H9 (cell line): ENCODE data around the gene HS6ST2. TPM values are rescaled to one million over a fixed set of nuclear protein-coding genes. Genes with fewer than 3 reads are reported as not detected.

Source experiments
- DNase-seq: peaks from one replicate; pipeline ENCODE4 v3.0.0-alpha.2; 2017
- H2AFZ ChIP-seq: one replicate; pipeline ENCODE4 v1.6.1; 2013; ENCODE audit warnings: mild to moderate bottlenecking, low read length, control low read depth, moderate library complexity
- H2AK5ac ChIP-seq: 2 replicates; pipeline ENCODE4 v1.6.1; 2013; ENCODE audit warnings: low read length, control low read depth, mixed read lengths; ENCODE audit not compliant: insufficient read length
- H2BK120ac ChIP-seq: one replicate; pipeline ENCODE4 v1.6.1; 2013; ENCODE audit warnings: low read depth, mild to moderate bottlenecking, low read length, control low read depth, inconsistent platforms; ENCODE audit not compliant: poor library complexity, severe bottlenecking
- H2BK12ac ChIP-seq: 2 replicates; pipeline ENCODE4 v1.6.1; 2013; ENCODE audit warnings: low read length, control low read depth, mixed read lengths, low read depth; ENCODE audit not compliant: insufficient read length
- H2BK15ac ChIP-seq: 2 replicates; pipeline ENCODE4 v1.6.1; 2013; ENCODE audit warnings: low read depth, low read length, control low read depth
- H2BK20ac ChIP-seq: one replicate; pipeline ENCODE4 v1.6.1; 2013; ENCODE audit warnings: low read depth, mild to moderate bottlenecking, low read length, control low read depth, inconsistent platforms; ENCODE audit not compliant: poor library complexity, severe bottlenecking
- H2BK5ac ChIP-seq: 2 replicates; pipeline ENCODE4 v1.6.1; 2013; ENCODE audit warnings: low read length, control low read depth, mixed read lengths; ENCODE audit not compliant: insufficient read length
- H3K14ac ChIP-seq: 2 replicates; pipeline ENCODE4 v1.6.1; 2013; ENCODE audit warnings: low read length, control low read depth; ENCODE audit not compliant: insufficient read depth
- H3K18ac ChIP-seq: 2 replicates; pipeline ENCODE4 v1.6.1; 2013; ENCODE audit warnings: low read depth, mild to moderate bottlenecking, mixed read lengths, low read length, control low read depth; ENCODE audit not compliant: insufficient read length
- H3K23ac ChIP-seq: 2 replicates; pipeline ENCODE4 v1.6.1; 2013; ENCODE audit warnings: low read length, control low read depth, mixed read lengths, low read depth; ENCODE audit not compliant: insufficient read length
- H3K23me2 ChIP-seq: 2 replicates; pipeline ENCODE4 v1.6.1; 2013; ENCODE audit warnings: low read depth, mild to moderate bottlenecking, mixed read lengths, low read length, control low read depth; ENCODE audit not compliant: insufficient read length, poor library complexity, severe bottlenecking
- H3K27ac ChIP-seq: 2 replicates; pipeline ENCODE4 v1.5.1; 2013; ENCODE audit warnings: low read length, control low read depth, mixed read lengths, low read depth; ENCODE audit not compliant: insufficient read length
- H3K27me3 ChIP-seq: 2 replicates; pipeline ENCODE4 v1.6.1; 2013; ENCODE audit warnings: low read length, control low read depth, inconsistent platforms; ENCODE audit not compliant: insufficient read depth
- H3K4ac ChIP-seq: 2 replicates; pipeline ENCODE4 v1.6.1; 2013; ENCODE audit warnings: low read depth, mild to moderate bottlenecking, control low read depth, inconsistent platforms, low read length, moderate library complexity
- H3K4me1 ChIP-seq: 2 replicates; pipeline ENCODE4 v1.6.1; 2013; ENCODE audit warnings: low read length, control low read depth, inconsistent platforms; ENCODE audit not compliant: insufficient read depth
- H3K4me2 ChIP-seq: 2 replicates; pipeline ENCODE4 v1.6.1; 2013; ENCODE audit warnings: low read length, control low read depth, mixed read lengths; ENCODE audit not compliant: insufficient read length, insufficient read depth
- H3K56ac ChIP-seq: 2 replicates; pipeline ENCODE4 v1.6.1; 2013; ENCODE audit warnings: low read depth, mild to moderate bottlenecking, mixed read lengths, low read length, control low read depth; ENCODE audit not compliant: insufficient read length
- H3K79me1 ChIP-seq: 2 replicates; pipeline ENCODE4 v1.6.1; 2013; ENCODE audit warnings: low read depth, mild to moderate bottlenecking, moderate library complexity, low read length, control low read depth, inconsistent platforms; ENCODE audit not compliant: insufficient read depth, poor library complexity, severe bottlenecking
- H3K79me2 ChIP-seq: 2 replicates; pipeline ENCODE4 v1.6.1; 2013; ENCODE audit warnings: low read length, control low read depth, inconsistent platforms; ENCODE audit not compliant: insufficient read depth
- H3K9ac ChIP-seq: 2 replicates; pipeline ENCODE4 v1.6.1; 2013; ENCODE audit warnings: low read length, control low read depth, mixed read lengths; ENCODE audit not compliant: insufficient read length; ENCODE audit errors: extremely low read depth
- H3K9me3 ChIP-seq: one replicate; pipeline ENCODE4 v1.6.1; 2013; ENCODE audit warnings: low read depth, low read length, inconsistent platforms; ENCODE audit not compliant: control insufficient read depth
- H3T11ph ChIP-seq: one replicate; pipeline ENCODE4 v1.6.1; 2013; ENCODE audit warnings: mild to moderate bottlenecking, low read length, control low read depth, inconsistent platforms
- H4K20me1 ChIP-seq: one replicate; pipeline ENCODE4 v1.6.1; 2013; ENCODE audit not compliant: control insufficient read depth, insufficient read length, insufficient read depth
- H4K5ac ChIP-seq: 2 replicates; pipeline ENCODE4 v1.6.1; 2013; ENCODE audit warnings: low read depth, mild to moderate bottlenecking, mixed read lengths, low read length, control low read depth; ENCODE audit not compliant: insufficient read length
- H4K8ac ChIP-seq: replicated peaks from 2 replicates; pipeline ENCODE4 v1.6.1; 2013; ENCODE audit warnings: low read length, control low read depth, mixed read lengths, low read depth; ENCODE audit not compliant: insufficient read length
- H4K91ac ChIP-seq: 2 replicates; pipeline ENCODE4 v1.6.1; 2013; ENCODE audit warnings: low read depth, mild to moderate bottlenecking, moderate library complexity, mixed read lengths, low read length, control low read depth; ENCODE audit not compliant: insufficient read length
- H3K27ac Mint-ChIP-seq, 3 experiments: 2 replicates in 2 of 3; 3 replicates in 1 of 3; pipeline ENCODE4 v1.8.0; 2020 to 2021; ENCODE audit warnings: mixed read lengths in 3 of 3, mild to moderate bottlenecking in 1 of 3, moderate library complexity in 1 of 3
- H3K27me3 Mint-ChIP-seq: 2 replicates; pipeline ENCODE4 v1.8.0; 2021; ENCODE audit warnings: low read depth, mild to moderate bottlenecking, moderate library complexity, mixed read lengths
- H3K36me3 Mint-ChIP-seq, 3 experiments: 2 replicates in 2 of 3; 3 replicates in 1 of 3; pipeline ENCODE4 v1.8.0; 2020 to 2021; ENCODE audit warnings: low read depth in 3 of 3, mixed read lengths in 3 of 3; ENCODE audit not compliant: insufficient read depth in 1 of 3
- H3K4me1 Mint-ChIP-seq, 2 experiments: 2 replicates each; pipeline ENCODE4 v1.8.0; 2020; ENCODE audit warnings: mixed read lengths in 2 of 2
- H3K4me3 Mint-ChIP-seq, 2 experiments: 2 replicates in 1 of 2; 3 replicates in 1 of 2; pipeline ENCODE4 v1.8.0; 2020 to 2021; ENCODE audit warnings: mild to moderate bottlenecking in 2 of 2, mixed read lengths in 2 of 2, moderate library complexity in 1 of 2
- H3K9me3 Mint-ChIP-seq, 2 experiments: 2 replicates in 1 of 2; 3 replicates in 1 of 2; pipeline ENCODE4 v1.8.0; 2020; ENCODE audit warnings: mild to moderate bottlenecking in 2 of 2, mixed read lengths in 2 of 2, moderate library complexity in 1 of 2
- whole genome bisulfite sequencing: extraction: QIAGEN DNeasy Blood & Tissue Kit; methylation state at CpG from one replicate; pipeline ENCODE4 v1.1.7; 2013; ENCODE audit warnings: missing lambda C conversion rate, low lambda C conversion rate, mixed read lengths; ENCODE audit not compliant: insufficient read length; ENCODE audit errors: extremely low coverage; 5-methylcytosine and 5-hydroxymethylcytosine counted together
- total RNA-seq: library from RNA; stranded (reverse); gene quantifications from 2 replicates; pipeline ENCODE4 v1.2.1, GENCODE V29; 2021
- TF ChIP-seq, protein P1 (sequence below): fragments of 200-600 bp; sonication (generic); conservative IDR thresholded peaks from 3 replicates; pipeline ENCODE4 v1.8.0; 2021; ENCODE audit warnings: antibody characterized with exemption, mild to moderate bottlenecking

HS6ST2 gene
- total RNA-seq, 1 experiment from 2014 or later, result 4.8 TPM

GRCh38 chrX:132671229-132671641 lies 287.2 kb downstream of the HS6ST2 start:
- H3K9me3 Mint-ChIP-seq, result no peaks in the 10 kb centered on the region; a peak in 1 of 5 replicates
- TF ChIP-seq, protein P1, sequence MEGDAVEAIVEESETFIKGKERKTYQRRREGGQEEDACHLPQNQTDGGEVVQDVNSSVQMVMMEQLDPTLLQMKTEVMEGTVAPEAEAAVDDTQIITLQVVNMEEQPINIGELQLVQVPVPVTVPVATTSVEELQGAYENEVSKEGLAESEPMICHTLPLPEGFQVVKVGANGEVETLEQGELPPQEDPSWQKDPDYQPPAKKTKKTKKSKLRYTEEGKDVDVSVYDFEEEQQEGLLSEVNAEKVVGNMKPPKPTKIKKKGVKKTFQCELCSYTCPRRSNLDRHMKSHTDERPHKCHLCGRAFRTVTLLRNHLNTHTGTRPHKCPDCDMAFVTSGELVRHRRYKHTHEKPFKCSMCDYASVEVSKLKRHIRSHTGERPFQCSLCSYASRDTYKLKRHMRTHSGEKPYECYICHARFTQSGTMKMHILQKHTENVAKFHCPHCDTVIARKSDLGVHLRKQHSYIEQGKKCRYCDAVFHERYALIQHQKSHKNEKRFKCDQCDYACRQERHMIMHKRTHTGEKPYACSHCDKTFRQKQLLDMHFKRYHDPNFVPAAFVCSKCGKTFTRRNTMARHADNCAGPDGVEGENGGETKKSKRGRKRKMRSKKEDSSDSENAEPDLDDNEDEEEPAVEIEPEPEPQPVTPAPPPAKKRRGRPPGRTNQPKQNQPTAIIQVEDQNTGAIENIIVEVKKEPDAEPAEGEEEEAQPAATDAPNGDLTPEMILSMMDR, result no peak
- H3K23ac ChIP-seq, result no peak overlapping the region
- no peak overlapping the region for H4K5ac ChIP-seq
- no peak overlapping the region for H2BK20ac ChIP-seq
- peaks cover 42 to 61% of the 10 kb centered on the region in 2 experiments for H3K4me1 Mint-ChIP-seq
- no peak overlapping the region for H2BK120ac ChIP-seq
- no peak overlapping the region for H3K56ac ChIP-seq
- H3K36me3 Mint-ChIP-seq, result no peaks in the 10 kb centered on the region; a peak in 2 of 7 replicates
- no peak overlapping the region for H3K27ac ChIP-seq
- no peak overlapping the region for H3K14ac ChIP-seq
- H3K23me2 ChIP-seq, result no peaks in the 10 kb centered on the region
- H3K27me3 ChIP-seq, result peaks cover 62% of the 10 kb centered on the region; the same call in 1 of the 2 replicates
- H3K9ac ChIP-seq, result no peak overlapping the region
- H2BK12ac ChIP-seq, result no peak overlapping the region
- peaks cover 3% of the 10 kb centered on the region; the same call in 1 of the 2 replicates for H3K4me1 ChIP-seq
- H2AFZ ChIP-seq, result no peak overlapping the region
- no peak overlapping the region for H3K4ac ChIP-seq
- WGBS, result no CpG with 5 or more reads among the region's 3 CpGs
- H3K27me3 Mint-ChIP-seq, result peaks cover 100% of the 10 kb centered on the region
- H4K8ac ChIP-seq, result no peak overlapping the region
- no peak overlapping the region for H3K4me2 ChIP-seq
- H2AK5ac ChIP-seq, result no peak overlapping the region
- H3K79me2 ChIP-seq, result no peaks in the 10 kb centered on the region
- no peaks in the 10 kb centered on the region for H3K79me1 ChIP-seq
- no peak overlapping the region for H4K91ac ChIP-seq
- no peak overlapping the region for H2BK15ac ChIP-seq
- no peak overlapping the region for H3T11ph ChIP-seq
- peak; percentile 43 for DNase-seq
- H3K18ac ChIP-seq, result no peak overlapping the region
- H2BK5ac ChIP-seq, result no peak overlapping the region
- no peak overlapping the region; a peak in 1 of 7 replicates for H3K27ac Mint-ChIP-seq
- no peaks in the 10 kb centered on the region for H4K20me1 ChIP-seq
- H3K9me3 ChIP-seq, result no peaks in the 10 kb centered on the region
- H3K4me3 Mint-ChIP-seq, result peak overlapping the region in 1 of 2 experiments; percentile 25; a peak in 1 of 5 replicates
